Loucy (cell line): ENCODE data around the gene IFNK.

ENCODE experiments used
- H2AFZ ChIP-seq: fragments of 200-600 bp; sonication (generic); 2 replicates; pipeline ENCODE4 v1.6.0; 2016; ENCODE audit warnings: antibody characterized with exemption, mild to moderate bottlenecking, low read length, moderate library complexity
- H3F3A ChIP-seq: fragments of 200-600 bp; 2 replicates; pipeline ENCODE4 v1.6.0; 2016; ENCODE audit warnings: antibody characterized with exemption, low read depth, mild to moderate bottlenecking
- H3K27me3 ChIP-seq: fragments of 200-600 bp; sonication (generic); 2 replicates; pipeline ENCODE4 v1.6.1; 2014; ENCODE audit warnings: low read length, mild to moderate bottlenecking; ENCODE audit not compliant: insufficient read depth, poor library complexity, severe bottlenecking
- H3K36me3 ChIP-seq: fragments of 200-600 bp; sonication (generic); 2 replicates; pipeline ENCODE4 v1.6.1; 2016; ENCODE audit warnings: low read length; ENCODE audit not compliant: insufficient read depth
- H3K4me1 ChIP-seq: fragments of 200-600 bp; sonication (generic); 2 replicates; pipeline ENCODE4 v1.5.1; 2014; ENCODE audit warnings: low read length, mild to moderate bottlenecking; ENCODE audit not compliant: insufficient read depth, poor library complexity, severe bottlenecking
- H3K4me2 ChIP-seq: fragments of 200-600 bp; sonication (generic); 2 replicates; pipeline ENCODE4 v1.6.0; 2014; ENCODE audit warnings: antibody characterized with exemption, low read length, low read depth, mild to moderate bottlenecking; ENCODE audit not compliant: poor library complexity, severe bottlenecking
- H3K4me3 ChIP-seq: fragments of 200-600 bp; sonication (generic); 2 replicates; pipeline ENCODE4 v1.5.1; 2014; ENCODE audit warnings: low read length, mild to moderate bottlenecking, mixed read lengths; ENCODE audit not compliant: poor library complexity, severe bottlenecking
- H3K79me2 ChIP-seq: fragments of 200-600 bp; sonication (generic); 2 replicates; pipeline ENCODE4 v1.6.1; 2014; ENCODE audit warnings: low read length; ENCODE audit not compliant: insufficient read depth
- H3K9ac ChIP-seq: fragments of 200-600 bp; sonication (generic); 2 replicates; pipeline ENCODE4 v1.6.0; 2014; ENCODE audit warnings: mild to moderate bottlenecking, low read depth, low read length, moderate library complexity; ENCODE audit not compliant: poor library complexity, severe bottlenecking
- H3K9me2 ChIP-seq: fragments of 200-600 bp; sonication (generic); replicated peaks from 2 replicates; pipeline ENCODE4 v1.6.1; 2016; ENCODE audit warnings: low read depth, low read length, mixed read lengths
- H3K9me3 ChIP-seq: fragments of 200-600 bp; sonication (generic); 2 replicates; pipeline ENCODE4 v1.6.1; 2014; ENCODE audit warnings: mild to moderate bottlenecking, antibody characterized with exemption, low read length, low read depth; ENCODE audit not compliant: insufficient read depth
- H4K20me1 ChIP-seq: fragments of 200-600 bp; sonication (generic); 2 replicates; pipeline ENCODE4 v1.6.0; 2014; ENCODE audit warnings: antibody characterized with exemption, low read length, mild to moderate bottlenecking; ENCODE audit not compliant: insufficient read depth, poor library complexity, severe bottlenecking
- CTCF ChIP-seq: fragments of 200-600 bp; sonication (generic); conservative IDR thresholded peaks from 2 replicates; pipeline ENCODE4 v1.5.1; 2014; ENCODE audit warnings: mild to moderate bottlenecking, antibody characterized with exemption, low read length
- EZH2phosphoT487 ChIP-seq: fragments of 200-600 bp; IDR thresholded peaks from 2 replicates; pipeline ENCODE4 v1.6.1; 2018; ENCODE audit warnings: antibody characterized with exemption, mild to moderate bottlenecking, moderate library complexity, borderline replicate concordance

Gene IFNK

GRCh38 chr9:27483576-27483975 is 40.5 kb upstream of the IFNK start:
- Histone ChIP-seq H3K9ac (no peak overlapping the region), H3K9me3 (0 out of 2 replicates have a peak, but pooled peaks cover 4% of the 10 kb centered on the region), H3F3A (no peaks in the 10 kb centered on the region), H3K4me2 (no peak overlapping the region), H2AFZ (no peak overlapping the region), H3K27me3 (no peaks in the 10 kb centered on the region), H3K9me2 (no peaks in the 10 kb centered on the region), H3K4me3 (no peak overlapping the region), H3K36me3 (no peaks in the 10 kb centered on the region), H3K79me2 (no peaks in the 10 kb centered on the region), H3K4me1 (peaks cover 11% of the 10 kb centered on the region), H4K20me1 (no peaks in the 10 kb centered on the region)
- TF ChIP-seq EZH2phosphoT487 = no peak
- no peak for TF ChIP-seq CTCF

- no peak overlapping the region for H3K4me3 ChIP-seq
Measured at GRCh38 chr9:27485158-27485557, 38.9 kb upstream of the IFNK start.

GRCh38 chr9:27487128-27487640 is 36.9 kb upstream of the IFNK start:
- no peak overlapping the region for H3K4me2 ChIP-seq
- no peak overlapping the region for H3K9ac ChIP-seq
- H3K4me1 ChIP-seq = peaks cover 11% of the 10 kb centered on the region
- H3K9me2 ChIP-seq = no peaks in the 10 kb centered on the region
- H3K79me2 ChIP-seq = no peaks in the 10 kb centered on the region
- no peak overlapping the region for H3K4me3 ChIP-seq
- H3K27me3 ChIP-seq = no peaks in the 10 kb centered on the region
- H3F3A ChIP-seq = no peaks in the 10 kb centered on the region
- H3K9me3 ChIP-seq = no peaks in the 10 kb centered on the region
- TF ChIP-seq EZH2phosphoT487 = no peak
- no peaks in the 10 kb centered on the region for H3K36me3 ChIP-seq
- H4K20me1 ChIP-seq = no peaks in the 10 kb centered on the region
- H2AFZ ChIP-seq = no peak overlapping the region

More at GRCh38 chr9:27485158-27485557, 38.9 kb upstream of the IFNK start:
- Histone ChIP-seq H3K36me3 (no peaks in the 10 kb centered on the region), H2AFZ (no peak overlapping the region), H3K4me2 (no peak overlapping the region), H4K20me1 (no peaks in the 10 kb centered on the region), H3K9me2 (no peaks in the 10 kb centered on the region), H3K27me3 (no peaks in the 10 kb centered on the region), H3K9ac (no peak overlapping the region), H3K79me2 (no peaks in the 10 kb centered on the region), H3F3A (no peaks in the 10 kb centered on the region), H3K9me3 (no peaks in the 10 kb centered on the region), H3K4me1 (peaks cover 11% of the 10 kb centered on the region)
- TF ChIP-seq EZH2phosphoT487 (no peak), CTCF (no peak)

- TF ChIP-seq CTCF (no peak), EZH2phosphoT487 (no peak)
- H4K20me1 ChIP-seq = no peaks in the 10 kb centered on the region
- H3K36me3 ChIP-seq = no peaks in the 10 kb centered on the region
- no peak overlapping the region for H3K4me2 ChIP-seq
- no peaks in the 10 kb centered on the region for H3F3A ChIP-seq
- H3K9me3 ChIP-seq = no peaks in the 10 kb centered on the region
- H3K79me2 ChIP-seq = no peaks in the 10 kb centered on the region
- H3K4me3 ChIP-seq = no peak overlapping the region
- H2AFZ ChIP-seq = no peak overlapping the region
- H3K9ac ChIP-seq = no peak overlapping the region
- H3K9me2 ChIP-seq = no peaks in the 10 kb centered on the region
- peaks cover 11% of the 10 kb centered on the region for H3K4me1 ChIP-seq
- H3K27me3 ChIP-seq = no peaks in the 10 kb centered on the region
Measured at GRCh38 chr9:27487927-27488326, 36.2 kb upstream of the IFNK start.
